MM.1S (cell line): ENCODE results near the gene SPDEF.

Experiments
- EZH2 ChIP-seq: fragments of 300-600 bp; sonication (generic); optimal IDR thresholded peaks from 2 replicates; pipeline ENCODE3; 2017; ENCODE audit warnings: low read depth, mild to moderate bottlenecking, antibody characterized with exemption, low read length, mixed read lengths
- EZH2phosphoT487 ChIP-seq: fragments of 300-600 bp; sonication (generic); IDR thresholded peaks from 2 replicates; pipeline ENCODE4 v1.6.1; 2018; ENCODE audit warnings: antibody characterized with exemption, low read length
- TF ChIP-seq, protein P1 (sequence below): fragments of 300-600 bp; sonication (generic); IDR thresholded peaks from 2 replicates; pipeline ENCODE4 v1.5.1; 2016; ENCODE audit warnings: antibody characterized with exemption, low read length, mixed read lengths

- TF ChIP-seq, protein P1, sequence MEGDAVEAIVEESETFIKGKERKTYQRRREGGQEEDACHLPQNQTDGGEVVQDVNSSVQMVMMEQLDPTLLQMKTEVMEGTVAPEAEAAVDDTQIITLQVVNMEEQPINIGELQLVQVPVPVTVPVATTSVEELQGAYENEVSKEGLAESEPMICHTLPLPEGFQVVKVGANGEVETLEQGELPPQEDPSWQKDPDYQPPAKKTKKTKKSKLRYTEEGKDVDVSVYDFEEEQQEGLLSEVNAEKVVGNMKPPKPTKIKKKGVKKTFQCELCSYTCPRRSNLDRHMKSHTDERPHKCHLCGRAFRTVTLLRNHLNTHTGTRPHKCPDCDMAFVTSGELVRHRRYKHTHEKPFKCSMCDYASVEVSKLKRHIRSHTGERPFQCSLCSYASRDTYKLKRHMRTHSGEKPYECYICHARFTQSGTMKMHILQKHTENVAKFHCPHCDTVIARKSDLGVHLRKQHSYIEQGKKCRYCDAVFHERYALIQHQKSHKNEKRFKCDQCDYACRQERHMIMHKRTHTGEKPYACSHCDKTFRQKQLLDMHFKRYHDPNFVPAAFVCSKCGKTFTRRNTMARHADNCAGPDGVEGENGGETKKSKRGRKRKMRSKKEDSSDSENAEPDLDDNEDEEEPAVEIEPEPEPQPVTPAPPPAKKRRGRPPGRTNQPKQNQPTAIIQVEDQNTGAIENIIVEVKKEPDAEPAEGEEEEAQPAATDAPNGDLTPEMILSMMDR = no peak
- no peak for TF ChIP-seq EZH2phosphoT487
- no peak for TF ChIP-seq EZH2
Measured at GRCh38 chr6:34516391-34517324, 39.5 kb downstream of the SPDEF start.
